ENCODE data around the gene THOP1.
"Not testable (repeated sequence)": the region's sequence is repeated elsewhere in the genome, so short reads cannot be mapped to it uniquely, and the experiment has no call there.

Gene THOP1

GRCh38 chr19:2782936-2783780 is 2.1 kb upstream of the THOP1 start, which contains the start of gene SGTA:
Gene SGTA, minus strand, starts transcription at chr19:2783273. Its CDS starts 14,205 bp downstream, at chr19:2769068.
- peak; percentile 94 for DNase-seq (ENCODE audit: low read depth)

- DNase-seq (ENCODE audit: low read depth): no peak
These were observed 1.5 kb upstream of the THOP1 start for GRCh38 chr19:2783781-2784145.

DNA sequence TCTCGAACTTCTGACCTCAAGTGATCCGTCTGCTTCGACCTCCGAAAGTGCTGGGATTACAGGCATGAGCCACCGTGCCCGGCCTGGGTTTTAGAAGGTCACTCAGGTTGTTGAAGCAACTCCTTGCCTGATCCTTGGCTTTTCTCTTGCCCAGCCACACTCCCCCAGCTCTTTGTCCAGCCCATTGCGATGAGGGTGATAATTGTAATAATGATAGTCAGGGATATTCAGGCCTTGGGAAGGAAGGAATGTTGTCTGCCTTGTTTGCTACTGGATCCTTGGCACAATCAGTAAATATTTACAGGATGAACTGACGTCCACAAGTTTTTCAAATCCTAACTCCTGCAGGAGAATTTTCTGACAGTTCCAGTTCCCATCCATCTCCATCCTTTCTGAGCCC is 1.8 kb downstream of the THOP1 start:
- DNase-seq (ENCODE audit: low read depth): no peak

- no peak for DNase-seq (ENCODE audit: low read depth)
These were observed 2.9 kb downstream of the THOP1 start for GRCh38 chr19:2788237-2788636.

DNA sequence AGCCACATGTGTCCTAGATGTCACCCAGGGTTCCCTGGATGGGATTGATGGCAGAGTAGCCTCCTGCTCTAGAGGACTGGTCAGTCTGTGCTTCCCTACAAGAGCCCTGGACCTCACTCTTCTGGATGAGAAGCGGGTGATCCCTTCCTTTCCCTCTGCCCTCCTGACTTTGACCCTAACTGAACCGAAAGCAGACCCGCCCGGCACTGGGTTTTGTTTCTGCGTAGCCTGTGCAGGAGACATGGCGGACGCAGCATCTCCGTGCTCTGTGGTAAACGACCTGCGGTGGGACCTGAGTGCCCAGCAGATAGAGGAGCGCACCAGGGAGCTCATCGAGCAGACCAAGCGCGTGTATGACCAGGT is 4.9 kb downstream of the THOP1 start:
- no peak for DNase-seq (ENCODE audit: low read depth)

GRCh38 chr19:2790557-2791271 is 5.4 kb downstream of the THOP1 start:
- DNase-seq (ENCODE audit: low read depth): no peak

DNA sequence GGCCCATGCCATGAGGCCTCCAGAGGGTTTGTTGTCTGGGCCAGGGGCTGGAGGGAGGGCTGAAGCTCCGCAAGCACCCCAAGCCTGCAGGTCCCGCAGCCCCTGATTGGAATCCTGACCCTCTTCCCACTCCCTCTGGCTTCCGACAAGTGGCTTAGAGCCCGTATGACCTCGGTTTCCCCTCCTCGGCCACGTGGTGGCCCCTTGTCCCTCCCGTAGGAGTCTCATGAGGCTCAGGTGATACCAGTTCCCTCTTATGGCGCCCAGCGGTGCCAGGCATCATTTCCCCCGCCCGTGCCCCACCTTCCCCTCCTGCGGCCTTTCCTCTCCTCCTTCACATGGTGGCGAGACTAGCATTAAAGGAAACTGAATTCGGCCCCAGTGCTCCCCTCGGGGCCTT is 6.1 kb downstream of the THOP1 start:
- DNase-seq (ENCODE audit: low read depth): no peak

DNA sequence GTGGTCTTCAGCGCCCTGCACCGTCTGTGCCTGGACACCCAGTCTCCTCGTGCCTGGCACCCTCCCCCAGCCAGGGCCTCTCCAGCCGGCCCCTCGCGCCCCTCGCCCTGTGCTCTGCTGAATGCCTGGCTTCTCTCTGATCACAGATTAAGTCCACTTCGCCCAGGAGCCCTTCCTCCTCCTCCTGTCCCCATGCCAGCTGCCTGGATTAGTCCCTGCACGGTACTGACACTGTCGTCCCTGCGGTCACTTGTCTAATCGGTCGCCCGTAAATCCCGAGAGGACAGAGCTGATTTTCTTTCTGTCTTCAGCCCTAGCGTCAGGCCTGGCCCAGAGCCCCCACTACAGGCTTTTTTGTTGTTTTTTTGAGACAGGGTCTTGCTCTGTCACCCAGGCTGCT is 6.6 kb downstream of the THOP1 start:
- no peak for DNase-seq (ENCODE audit: low read depth)

- DNase-seq (ENCODE audit: low read depth): not testable (repeated sequence)
These were observed 7.4 kb downstream of the THOP1 start for GRCh38 chr19:2792666-2793065.

DNA sequence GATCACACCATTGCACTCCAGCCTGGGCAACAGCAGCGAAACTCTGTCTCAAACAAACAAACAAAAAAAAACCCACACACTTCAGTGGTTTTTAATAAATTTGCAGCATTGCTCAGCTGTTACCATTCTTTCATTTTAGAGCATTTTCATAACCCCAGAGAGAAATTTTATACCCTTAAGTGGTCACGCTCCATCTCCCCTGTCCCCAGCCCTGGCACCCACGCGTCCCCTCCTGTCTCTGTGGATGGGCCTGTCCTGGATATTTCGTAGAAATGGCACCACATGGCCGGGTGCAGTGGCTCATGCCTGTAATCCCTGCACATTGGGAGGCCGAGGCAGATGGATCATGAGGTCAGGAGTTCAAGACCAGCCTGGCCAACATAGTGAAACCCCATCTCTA is 7.8 kb downstream of the THOP1 start:
- no peak for DNase-seq (ENCODE audit: low read depth)

DNA sequence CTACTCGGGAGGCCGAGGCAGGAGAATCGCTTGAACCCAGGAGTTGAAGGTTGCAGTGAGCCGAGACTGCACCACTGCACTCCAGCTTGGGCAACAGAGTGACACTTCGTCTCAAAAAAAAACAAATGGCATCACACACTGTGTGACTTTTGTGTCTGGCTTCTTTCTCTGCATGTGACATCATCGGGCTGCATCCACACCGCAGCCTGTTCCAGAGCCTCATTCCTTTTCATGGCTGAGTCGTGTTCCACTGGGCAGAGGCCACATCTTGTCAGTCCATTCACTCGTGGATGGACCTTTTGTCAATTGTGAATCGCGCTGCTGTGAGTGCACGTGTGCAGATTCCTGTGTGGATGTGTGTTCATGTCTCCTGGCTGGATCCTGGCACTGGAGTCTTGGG is 8.3 kb downstream of the THOP1 start:
- DNase-seq (ENCODE audit: low read depth): no peak

DNA sequence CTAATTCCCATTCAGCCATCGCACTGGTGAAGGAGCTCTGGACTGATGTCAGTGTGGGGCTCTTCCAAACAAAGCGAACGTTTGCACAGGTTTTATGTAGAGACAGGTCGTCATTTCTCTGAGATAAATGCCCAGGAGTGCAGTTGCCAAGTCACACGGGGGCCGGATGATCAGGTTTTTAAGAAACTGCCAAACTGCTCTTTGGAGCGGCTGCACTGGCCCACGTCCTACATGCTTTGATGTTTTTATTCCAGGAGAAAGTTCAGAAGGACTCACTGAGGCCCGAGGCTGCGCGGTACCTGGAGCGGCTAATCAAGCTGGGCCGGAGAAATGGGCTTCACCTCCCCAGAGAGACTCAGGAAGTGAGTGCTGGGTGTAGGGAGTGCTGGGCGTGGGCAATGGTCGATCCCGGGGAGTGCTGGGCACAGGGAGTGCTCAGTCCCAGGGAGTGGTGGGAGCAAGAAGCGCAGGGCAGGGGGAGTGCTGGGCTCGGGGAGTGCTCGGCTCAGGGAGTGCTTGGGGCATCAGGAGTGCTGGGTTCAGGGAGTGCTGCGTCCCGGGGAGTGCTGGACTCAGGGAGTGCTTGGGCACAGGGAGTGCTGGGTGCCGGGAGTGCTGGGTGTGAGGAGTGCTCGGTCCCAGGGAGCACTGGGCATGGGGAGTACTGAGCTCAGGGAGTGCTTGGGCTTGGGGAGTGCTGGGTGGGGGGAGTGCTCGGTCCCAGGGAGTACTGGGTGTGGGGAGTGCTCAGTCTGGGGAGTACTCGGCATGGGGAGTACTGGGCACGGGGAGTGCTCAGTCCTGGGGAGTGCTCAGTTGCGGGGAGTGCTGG is 10.7 kb downstream of the THOP1 start:
- DNase-seq (ENCODE audit: low read depth): no peak

DNA sequence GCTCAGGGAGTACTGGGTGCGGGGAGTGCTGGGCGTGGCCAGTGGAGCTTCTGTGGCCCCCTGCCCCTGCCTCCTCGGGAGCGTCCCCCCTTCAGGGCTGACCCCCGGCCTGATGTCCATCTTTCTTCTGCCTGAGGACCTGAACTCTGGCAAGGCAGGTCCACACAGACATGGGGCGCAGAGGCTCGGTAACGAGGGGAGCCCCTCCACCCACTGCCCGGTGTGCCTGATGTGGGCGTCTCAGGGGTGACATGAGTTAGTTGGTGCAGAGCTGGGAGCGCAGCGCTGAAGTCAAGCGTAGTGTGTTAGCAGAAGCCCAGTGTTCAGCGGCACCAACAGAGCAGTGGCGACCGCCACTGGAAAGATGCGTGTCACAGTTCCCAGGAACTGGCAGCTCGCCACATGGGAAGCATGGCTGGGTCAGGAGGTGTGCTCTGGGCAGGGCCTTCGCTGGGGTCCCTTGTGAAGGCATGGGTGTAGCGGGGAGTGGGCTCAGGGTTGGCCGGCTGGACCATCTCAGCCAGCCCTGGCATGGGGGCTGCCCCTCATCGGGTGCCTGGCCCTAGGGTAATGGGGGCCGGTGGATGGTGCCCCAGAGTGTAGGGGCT is 11.5 kb downstream of the THOP1 start:
- DNase-seq (ENCODE audit: low read depth): no peak

GRCh38 chr19:2797280-2797679 is 12.0 kb downstream of the THOP1 start:
- DNase-seq (ENCODE audit: low read depth): no peak

GRCh38 chr19:2798158-2798685 is 12.9 kb downstream of the THOP1 start:
- no peak for DNase-seq (ENCODE audit: low read depth)

DNA sequence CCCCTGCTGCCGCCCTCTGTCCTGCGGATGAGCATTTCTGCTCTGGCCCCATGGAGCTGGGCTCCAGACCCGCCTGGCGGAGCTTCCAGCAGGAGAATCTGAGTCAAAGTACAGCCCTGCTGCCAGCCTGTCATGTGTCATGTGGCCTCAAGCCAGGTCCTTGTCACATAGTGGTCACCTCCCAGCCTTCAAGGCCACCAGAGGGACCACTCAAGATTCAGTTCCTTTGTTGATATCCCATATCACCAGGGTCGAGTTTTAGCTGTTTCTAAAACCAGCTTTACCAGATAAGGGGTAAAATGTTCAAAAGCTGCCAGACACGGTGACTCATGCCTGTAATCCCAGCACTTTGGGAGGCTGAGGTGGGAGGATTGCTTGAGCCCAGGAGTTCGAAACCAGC is 13.4 kb downstream of the THOP1 start:
- no peak for DNase-seq (ENCODE audit: low read depth)

DNA sequence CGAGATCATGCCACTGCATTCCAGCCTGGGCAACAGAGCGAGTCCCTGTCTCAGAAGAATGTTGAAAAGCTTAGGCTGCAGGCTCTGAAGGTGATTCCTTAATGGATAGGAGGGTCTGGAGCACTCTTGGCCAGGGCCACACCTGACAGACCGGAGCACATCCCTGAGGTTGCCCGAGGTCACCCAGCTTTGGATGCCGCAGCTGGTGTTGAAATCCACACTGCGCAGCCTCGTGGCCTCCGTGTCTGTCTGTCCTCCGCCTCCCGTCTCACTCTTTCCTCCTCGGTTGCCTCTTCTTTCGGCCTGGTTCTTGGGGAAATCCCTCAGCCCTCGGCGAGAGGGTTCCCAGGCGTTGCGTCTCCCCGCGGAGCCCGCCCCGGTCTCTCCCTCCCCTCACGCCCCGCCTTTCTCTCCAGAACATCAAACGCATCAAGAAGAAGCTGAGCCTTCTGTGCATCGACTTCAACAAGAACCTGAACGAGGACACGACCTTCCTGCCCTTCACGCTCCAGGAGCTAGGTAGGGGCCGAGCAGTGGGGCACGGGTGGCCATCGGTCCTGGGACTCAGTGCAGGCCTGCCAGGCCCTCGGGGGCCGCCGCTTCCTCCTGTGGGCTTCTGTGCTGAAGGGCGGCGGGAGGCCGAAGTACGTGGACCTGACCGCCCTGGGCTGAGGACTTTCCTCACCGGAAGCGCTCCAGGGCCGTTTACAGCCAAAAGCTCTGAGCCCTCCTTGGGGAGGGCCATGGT is 14.1 kb downstream of the THOP1 start:
- DNase-seq (ENCODE audit: low read depth): no peak

DNA sequence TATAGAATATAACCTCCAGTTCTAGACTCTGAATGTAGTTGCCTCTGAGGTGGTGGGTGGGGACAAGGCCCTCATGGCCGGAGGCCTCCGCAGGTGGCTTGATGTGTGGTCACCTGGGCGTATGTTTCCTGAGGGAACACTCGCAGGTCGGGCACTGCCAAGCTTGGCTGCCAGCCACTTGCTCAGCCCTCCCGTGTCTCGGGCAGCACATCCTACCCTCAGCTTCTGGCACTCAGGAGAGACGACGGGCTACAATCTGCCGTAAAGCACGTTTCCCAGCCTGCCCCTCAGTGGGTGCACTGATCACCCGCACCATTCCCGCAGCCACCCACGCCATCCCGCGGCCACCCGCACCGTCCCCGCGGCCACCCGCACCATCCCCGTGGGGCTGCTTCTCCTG is 15.2 kb downstream of the THOP1 start:
- no peak for DNase-seq (ENCODE audit: low read depth)

DNA sequence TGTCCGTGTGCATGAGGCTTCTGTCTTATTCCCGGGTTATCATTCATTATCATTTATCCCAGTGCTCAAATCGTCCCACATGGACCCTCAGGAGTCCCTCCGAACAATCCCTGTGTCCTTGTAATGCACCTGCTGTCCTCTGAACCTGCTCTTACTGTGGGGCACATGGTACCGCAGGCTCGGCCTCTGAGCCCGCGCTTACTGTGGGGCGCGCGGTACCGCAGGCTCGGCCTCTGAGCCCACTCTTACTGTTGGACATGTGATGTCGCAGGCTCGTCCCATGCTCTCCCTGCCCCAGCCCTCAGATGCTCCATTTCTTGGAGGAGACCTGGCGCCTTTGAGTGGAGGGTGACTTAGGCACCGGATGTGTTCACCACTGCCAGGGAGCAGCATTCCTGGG is 17.5 kb downstream of the THOP1 start:
- no peak for DNase-seq (ENCODE audit: low read depth)

DNA sequence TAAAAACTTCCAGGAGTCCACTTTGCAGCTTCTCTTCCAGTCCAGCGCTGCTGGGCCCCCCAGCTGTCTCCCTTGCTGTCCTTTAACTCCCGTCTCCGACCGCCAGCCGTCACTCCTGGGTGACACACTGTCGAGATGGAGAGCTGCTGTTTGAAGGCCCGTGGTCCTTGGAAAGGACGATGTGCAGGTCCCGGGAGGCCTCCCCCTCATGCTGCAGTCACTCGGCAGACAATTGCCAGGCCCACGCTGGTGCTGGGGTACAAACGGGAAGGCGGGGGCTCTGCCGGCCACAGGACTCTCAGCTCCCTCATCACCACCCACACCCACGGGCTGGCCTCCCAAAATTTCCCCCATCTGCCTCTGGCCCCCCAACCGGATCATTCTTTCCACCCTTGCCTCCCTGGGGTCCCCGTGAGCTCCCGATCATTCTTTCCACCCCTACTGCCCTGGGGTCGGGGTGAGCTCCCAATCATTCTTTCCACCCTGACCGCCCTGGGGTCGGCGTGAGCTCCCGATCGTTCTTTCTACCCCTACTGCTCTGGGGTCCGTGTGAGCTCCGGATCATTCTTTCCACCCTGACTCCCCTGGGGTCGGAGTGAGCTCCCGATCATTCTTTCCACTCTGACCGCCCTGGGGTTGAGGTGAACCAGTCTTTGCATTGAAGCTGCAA is 18.3 kb downstream of the THOP1 start:
- DNase-seq (ENCODE audit: low read depth): no peak
